ENCODE results near the gene FTH1. TPM values are rescaled to one million over a fixed set of nuclear protein-coding genes. Genes with fewer than 3 reads are reported as not detected.
A peak's percentile ranks its signal among the peaks of the same experiment; 100 is the strongest.

The FTH1 gene
- total and polyA plus RNA-seq, 2 of the 13 experiments (the other 11 are each of a cell fraction or from before 2014, with no cell fraction given): 607 to 760 TPM

DNA sequence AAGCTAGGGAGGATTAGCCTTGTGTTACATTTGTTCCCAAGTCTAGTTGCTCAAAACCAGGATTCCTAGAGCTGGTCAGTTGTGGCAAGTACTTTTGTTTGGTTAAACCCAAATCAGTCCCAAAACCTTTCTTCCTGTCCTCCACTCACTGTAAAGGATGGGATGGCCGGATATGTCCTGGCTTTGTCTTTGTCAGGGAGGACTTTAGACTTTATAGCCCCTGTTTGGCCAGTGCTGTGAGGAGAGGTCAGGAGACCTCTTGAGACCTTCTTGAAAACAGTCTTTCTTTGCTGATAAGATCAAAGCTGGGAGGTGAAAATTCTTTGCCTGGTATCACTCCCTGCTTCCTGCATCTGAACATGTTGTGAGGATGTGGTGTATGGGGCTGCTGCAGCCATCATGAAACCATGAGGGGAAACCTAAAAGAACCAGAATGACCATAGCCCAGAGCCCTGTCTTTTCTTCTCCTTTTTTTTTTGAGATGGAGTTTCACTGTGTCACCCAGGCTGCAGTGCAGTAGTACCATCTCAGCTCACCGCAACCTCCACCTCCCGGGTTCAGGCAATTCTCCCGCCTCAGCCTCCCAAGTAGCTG is 43.6 kb upstream of the FTH1 start (continued):
- TF ChIP-seq, protein P1, sequence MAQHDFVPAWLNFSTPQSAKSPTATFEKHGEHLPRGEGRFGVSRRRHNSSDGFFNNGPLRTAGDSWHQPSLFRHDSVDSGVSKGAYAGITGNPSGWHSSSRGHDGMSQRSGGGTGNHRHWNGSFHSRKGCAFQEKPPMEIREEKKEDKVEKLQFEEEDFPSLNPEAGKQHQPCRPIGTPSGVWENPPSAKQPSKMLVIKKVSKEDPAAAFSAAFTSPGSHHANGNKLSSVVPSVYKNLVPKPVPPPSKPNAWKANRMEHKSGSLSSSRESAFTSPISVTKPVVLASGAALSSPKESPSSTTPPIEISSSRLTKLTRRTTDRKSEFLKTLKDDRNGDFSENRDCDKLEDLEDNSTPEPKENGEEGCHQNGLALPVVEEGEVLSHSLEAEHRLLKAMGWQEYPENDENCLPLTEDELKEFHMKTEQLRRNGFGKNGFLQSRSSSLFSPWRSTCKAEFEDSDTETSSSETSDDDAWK (CRISPR knock-in tag; IDR thresholded peaks at IDR 0.05): no peak
- peak; percentile 29; the same call in 1 of the 2 replicates for TF ChIP-seq ZNF614 (CRISPR knock-in tag; IDR thresholded peaks at IDR 0.05; ENCODE audit: borderline replicate concordance)
- TF ChIP-seq, protein P2, sequence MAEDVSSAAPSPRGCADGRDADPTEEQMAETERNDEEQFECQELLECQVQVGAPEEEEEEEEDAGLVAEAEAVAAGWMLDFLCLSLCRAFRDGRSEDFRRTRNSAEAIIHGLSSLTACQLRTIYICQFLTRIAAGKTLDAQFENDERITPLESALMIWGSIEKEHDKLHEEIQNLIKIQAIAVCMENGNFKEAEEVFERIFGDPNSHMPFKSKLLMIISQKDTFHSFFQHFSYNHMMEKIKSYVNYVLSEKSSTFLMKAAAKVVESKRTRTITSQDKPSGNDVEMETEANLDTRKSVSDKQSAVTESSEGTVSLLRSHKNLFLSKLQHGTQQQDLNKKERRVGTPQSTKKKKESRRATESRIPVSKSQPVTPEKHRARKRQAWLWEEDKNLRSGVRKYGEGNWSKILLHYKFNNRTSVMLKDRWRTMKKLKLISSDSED (CRISPR knock-in tag; IDR thresholded peaks at IDR 0.05): no peak
- no peak for TF ChIP-seq ZKSCAN1 (IDR thresholded peaks at IDR 0.05; ENCODE audit: low read length)
- peak; percentile 29; the same call in 1 of the 2 replicates for TF ChIP-seq FOXA3 (CRISPR knock-in tag; IDR thresholded peaks at IDR 0.05)
- TF ChIP-seq ZFP1 (CRISPR knock-in tag; IDR thresholded peaks at IDR 0.05): no peak
- no peak for TF ChIP-seq RARG (CRISPR knock-in tag; IDR thresholded peaks at IDR 0.05; ENCODE audit: low read depth)
- TF ChIP-seq ZNF678 (CRISPR knock-in tag; IDR thresholded peaks at IDR 0.05): no peak
- peak; percentile 56; the same call in 1 of the 2 replicates for TF ChIP-seq HNF4G (IDR thresholded peaks at IDR 0.05; ENCODE audit: borderline replicate concordance, low read depth, low read length)
- peak; percentile 82; the same call in 1 of the 2 replicates for TF ChIP-seq HNF4G (CRISPR knock-in tag; IDR thresholded peaks at IDR 0.05; ENCODE audit: borderline replicate concordance, low read depth)
- TF ChIP-seq SCMH1 (CRISPR knock-in tag; IDR thresholded peaks at IDR 0.05; ENCODE audit: borderline replicate concordance): no peak
- TF ChIP-seq, protein P3, sequence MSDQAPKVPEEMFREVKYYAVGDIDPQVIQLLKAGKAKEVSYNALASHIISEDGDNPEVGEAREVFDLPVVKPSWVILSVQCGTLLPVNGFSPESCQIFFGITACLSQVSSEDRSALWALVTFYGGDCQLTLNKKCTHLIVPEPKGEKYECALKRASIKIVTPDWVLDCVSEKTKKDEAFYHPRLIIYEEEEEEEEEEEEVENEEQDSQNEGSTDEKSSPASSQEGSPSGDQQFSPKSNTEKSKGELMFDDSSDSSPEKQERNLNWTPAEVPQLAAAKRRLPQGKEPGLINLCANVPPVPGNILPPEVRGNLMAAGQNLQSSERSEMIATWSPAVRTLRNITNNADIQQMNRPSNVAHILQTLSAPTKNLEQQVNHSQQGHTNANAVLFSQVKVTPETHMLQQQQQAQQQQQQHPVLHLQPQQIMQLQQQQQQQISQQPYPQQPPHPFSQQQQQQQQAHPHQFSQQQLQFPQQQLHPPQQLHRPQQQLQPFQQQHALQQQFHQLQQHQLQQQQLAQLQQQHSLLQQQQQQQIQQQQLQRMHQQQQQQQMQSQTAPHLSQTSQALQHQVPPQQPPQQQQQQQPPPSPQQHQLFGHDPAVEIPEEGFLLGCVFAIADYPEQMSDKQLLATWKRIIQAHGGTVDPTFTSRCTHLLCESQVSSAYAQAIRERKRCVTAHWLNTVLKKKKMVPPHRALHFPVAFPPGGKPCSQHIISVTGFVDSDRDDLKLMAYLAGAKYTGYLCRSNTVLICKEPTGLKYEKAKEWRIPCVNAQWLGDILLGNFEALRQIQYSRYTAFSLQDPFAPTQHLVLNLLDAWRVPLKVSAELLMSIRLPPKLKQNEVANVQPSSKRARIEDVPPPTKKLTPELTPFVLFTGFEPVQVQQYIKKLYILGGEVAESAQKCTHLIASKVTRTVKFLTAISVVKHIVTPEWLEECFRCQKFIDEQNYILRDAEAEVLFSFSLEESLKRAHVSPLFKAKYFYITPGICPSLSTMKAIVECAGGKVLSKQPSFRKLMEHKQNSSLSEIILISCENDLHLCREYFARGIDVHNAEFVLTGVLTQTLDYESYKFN (CRISPR knock-in tag; conservative IDR thresholded peaks at IDR 0.05): peak; percentile 75
- no peak for TF ChIP-seq NFKBIZ (CRISPR knock-in tag; IDR thresholded peaks at IDR 0.05)
- 0 out of 2 replicates have a peak, but pooled peaks have one; percentile 45 for TF ChIP-seq CBFB (CRISPR knock-in tag; IDR thresholded peaks at IDR 0.05)
- TF ChIP-seq, protein P4, sequence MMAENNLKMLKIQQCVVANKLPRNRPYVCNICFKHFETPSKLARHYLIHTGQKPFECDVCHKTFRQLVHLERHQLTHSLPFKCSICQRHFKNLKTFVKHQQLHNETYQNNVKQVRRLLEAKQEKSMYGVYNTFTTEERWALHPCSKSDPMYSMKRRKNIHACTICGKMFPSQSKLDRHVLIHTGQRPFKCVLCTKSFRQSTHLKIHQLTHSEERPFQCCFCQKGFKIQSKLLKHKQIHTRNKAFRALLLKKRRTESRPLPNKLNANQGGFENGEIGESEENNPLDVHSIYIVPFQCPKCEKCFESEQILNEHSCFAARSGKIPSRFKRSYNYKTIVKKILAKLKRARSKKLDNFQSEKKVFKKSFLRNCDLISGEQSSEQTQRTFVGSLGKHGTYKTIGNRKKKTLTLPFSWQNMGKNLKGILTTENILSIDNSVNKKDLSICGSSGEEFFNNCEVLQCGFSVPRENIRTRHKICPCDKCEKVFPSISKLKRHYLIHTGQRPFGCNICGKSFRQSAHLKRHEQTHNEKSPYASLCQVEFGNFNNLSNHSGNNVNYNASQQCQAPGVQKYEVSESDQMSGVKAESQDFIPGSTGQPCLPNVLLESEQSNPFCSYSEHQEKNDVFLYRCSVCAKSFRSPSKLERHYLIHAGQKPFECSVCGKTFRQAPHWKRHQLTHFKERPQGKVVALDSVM (CRISPR knock-in tag; IDR thresholded peaks at IDR 0.05): no peak
- TF ChIP-seq, protein P5, sequence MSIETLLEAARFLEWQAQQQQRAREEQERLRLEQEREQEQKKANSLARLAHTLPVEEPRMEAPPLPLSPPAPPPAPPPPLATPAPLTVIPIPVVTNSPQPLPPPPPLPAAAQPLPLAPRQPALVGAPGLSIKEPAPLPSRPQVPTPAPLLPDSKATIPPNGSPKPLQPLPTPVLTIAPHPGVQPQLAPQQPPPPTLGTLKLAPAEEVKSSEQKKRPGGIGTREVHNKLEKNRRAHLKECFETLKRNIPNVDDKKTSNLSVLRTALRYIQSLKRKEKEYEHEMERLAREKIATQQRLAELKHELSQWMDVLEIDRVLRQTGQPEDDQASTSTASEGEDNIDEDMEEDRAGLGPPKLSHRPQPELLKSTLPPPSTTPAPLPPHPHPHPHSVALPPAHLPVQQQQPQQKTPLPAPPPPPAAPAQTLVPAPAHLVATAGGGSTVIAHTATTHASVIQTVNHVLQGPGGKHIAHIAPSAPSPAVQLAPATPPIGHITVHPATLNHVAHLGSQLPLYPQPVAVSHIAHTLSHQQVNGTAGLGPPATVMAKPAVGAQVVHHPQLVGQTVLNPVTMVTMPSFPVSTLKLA (IDR thresholded peaks at IDR 0.05): no peak
- no peak for TF ChIP-seq TCF12 (IDR thresholded peaks at IDR 0.05)
- TF ChIP-seq TCF12 (CRISPR knock-in tag; IDR thresholded peaks at IDR 0.05): no peak
- TF ChIP-seq, protein P6, sequence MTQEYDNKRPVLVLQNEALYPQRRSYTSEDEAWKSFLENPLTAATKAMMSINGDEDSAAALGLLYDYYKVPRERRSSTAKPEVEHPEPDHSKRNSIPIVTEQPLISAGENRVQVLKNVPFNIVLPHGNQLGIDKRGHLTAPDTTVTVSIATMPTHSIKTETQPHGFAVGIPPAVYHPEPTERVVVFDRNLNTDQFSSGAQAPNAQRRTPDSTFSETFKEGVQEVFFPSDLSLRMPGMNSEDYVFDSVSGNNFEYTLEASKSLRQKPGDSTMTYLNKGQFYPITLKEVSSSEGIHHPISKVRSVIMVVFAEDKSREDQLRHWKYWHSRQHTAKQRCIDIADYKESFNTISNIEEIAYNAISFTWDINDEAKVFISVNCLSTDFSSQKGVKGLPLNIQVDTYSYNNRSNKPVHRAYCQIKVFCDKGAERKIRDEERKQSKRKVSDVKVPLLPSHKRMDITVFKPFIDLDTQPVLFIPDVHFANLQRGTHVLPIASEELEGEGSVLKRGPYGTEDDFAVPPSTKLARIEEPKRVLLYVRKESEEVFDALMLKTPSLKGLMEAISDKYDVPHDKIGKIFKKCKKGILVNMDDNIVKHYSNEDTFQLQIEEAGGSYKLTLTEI (CRISPR knock-in tag; conservative IDR thresholded peaks at IDR 0.05): no peak

Data from HepG2 (cell line).